ENCODE data around the gene TCF15. TPM values are rescaled to one million over a fixed set of nuclear protein-coding genes. Genes with fewer than 3 reads are reported as not detected.

The TCF15 gene
- total RNA-seq, 1 donor from 2014 or later: not detected

DNA sequence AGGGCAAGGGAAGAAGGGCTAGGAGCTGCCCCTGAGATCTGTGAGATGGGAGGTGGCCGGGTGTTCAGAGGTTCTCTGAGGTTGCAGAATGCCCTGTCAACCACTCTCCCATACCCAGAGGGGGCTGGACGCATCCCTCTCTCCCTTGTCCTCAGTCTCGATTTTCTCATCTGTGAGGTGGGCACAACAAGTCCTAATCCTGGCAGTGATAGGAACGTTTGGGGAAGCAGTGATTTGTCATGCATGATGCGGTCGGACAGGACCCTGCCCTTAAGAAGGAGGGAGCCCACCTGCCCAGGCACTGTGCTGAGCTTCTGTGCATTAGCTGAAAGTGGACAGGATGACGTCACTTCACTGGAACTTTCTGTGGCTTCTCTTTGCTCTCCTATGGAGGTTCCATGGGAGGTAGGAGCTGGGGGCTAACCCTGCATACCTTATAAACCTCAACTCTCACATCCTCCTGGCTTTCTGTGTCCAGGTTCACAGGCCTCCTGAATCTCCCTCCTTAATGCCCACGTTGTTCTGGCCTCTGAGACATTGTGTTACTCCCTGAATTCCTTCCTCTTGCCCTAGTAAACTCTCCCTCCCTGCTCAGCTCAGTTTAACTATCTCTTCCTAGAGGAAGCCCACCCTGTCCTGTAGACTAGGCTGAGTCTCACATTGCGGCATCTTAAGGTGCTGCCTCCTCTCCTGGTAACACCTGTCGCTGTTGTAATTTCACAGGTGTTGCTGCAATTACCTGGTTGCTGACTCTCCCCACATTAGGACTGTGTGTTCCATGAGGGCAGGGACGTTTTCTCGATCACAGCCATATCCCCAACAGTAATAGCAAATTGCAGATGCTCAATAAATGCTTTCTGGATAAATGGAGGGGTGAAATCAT is 36.5 kb downstream of the TCF15 start:
- H3K27me3 ChIP-seq (ENCODE audit: insufficient read depth, low read length): peaks cover 11% of the 10 kb centered on the region
- no peak for FAIRE-seq
- TF ChIP-seq EZH2 (IDR thresholded peaks at IDR 0.05; ENCODE audit: insufficient read depth, low read length): no peak
- no peak for TF ChIP-seq CTCF (IDR thresholded peaks at IDR 0.05; ENCODE audit: insufficient read depth, low read depth, low read length)
- H3K4me3 Mint-ChIP-seq (ENCODE audit: unreplicated experiment): no peak overlapping the region
- no peaks in the 10 kb centered on the region for H3K4me1 ChIP-seq (ENCODE audit: insufficient read depth, low read length)
- no peaks in the 10 kb centered on the region for H3K36me3 ChIP-seq (ENCODE audit: insufficient read depth, low read length)
- DNase-seq (ENCODE audit: low read depth): no peak
- no peaks in the 10 kb centered on the region for H3K79me2 ChIP-seq (ENCODE audit: insufficient read depth, low read length)
- H3K4me2 ChIP-seq (ENCODE audit: low read length): no peak overlapping the region
- no peaks in the 10 kb centered on the region for H3K9me3 Mint-ChIP-seq (ENCODE audit: unreplicated experiment)
- no peaks in the 10 kb centered on the region for H3K36me3 Mint-ChIP-seq (ENCODE audit: low read depth, unreplicated experiment)
- H4K20me1 ChIP-seq (ENCODE audit: insufficient read depth, low read length): no peaks in the 10 kb centered on the region
- H3K27ac Mint-ChIP-seq (ENCODE audit: unreplicated experiment): peak overlapping the region; percentile 20
- H3K27me3 Mint-ChIP-seq (ENCODE audit: low read depth, unreplicated experiment): peaks cover 26% of the 10 kb centered on the region
- H3K9ac ChIP-seq (ENCODE audit: low read length): no peak overlapping the region
- peaks cover 23% of the 10 kb centered on the region for H3K4me1 Mint-ChIP-seq (ENCODE audit: low read depth, unreplicated experiment)
- H2AFZ ChIP-seq (ENCODE audit: low read depth, low read length): no peak overlapping the region
- no peaks in the 10 kb centered on the region for H3K9me3 ChIP-seq (ENCODE audit: insufficient read depth, low read depth, low read length)
- H3K4me3 ChIP-seq (ENCODE audit: insufficient read depth, low read depth, low read length): no peak overlapping the region
- no peak overlapping the region for H3K27ac ChIP-seq (ENCODE audit: low read depth, low read length)

- H4K20me1 ChIP-seq (ENCODE audit: insufficient read depth, low read length): no peaks in the 10 kb centered on the region
- FAIRE-seq: no peak
- H3K36me3 Mint-ChIP-seq (ENCODE audit: low read depth, unreplicated experiment): no peaks in the 10 kb centered on the region
- no peaks in the 10 kb centered on the region for H3K9me3 Mint-ChIP-seq (ENCODE audit: unreplicated experiment)
- no peak for TF ChIP-seq CTCF (IDR thresholded peaks at IDR 0.05; ENCODE audit: insufficient read depth, low read depth, low read length)
- TF ChIP-seq EZH2 (IDR thresholded peaks at IDR 0.05; ENCODE audit: insufficient read depth, low read length): no peak
- H3K4me1 ChIP-seq (ENCODE audit: insufficient read depth, low read length): no peaks in the 10 kb centered on the region
- no peaks in the 10 kb centered on the region for H3K79me2 ChIP-seq (ENCODE audit: insufficient read depth, low read length)
- H3K9me3 ChIP-seq (ENCODE audit: insufficient read depth, low read depth, low read length): no peaks in the 10 kb centered on the region
- H3K27me3 ChIP-seq (ENCODE audit: insufficient read depth, low read length): peaks cover 11% of the 10 kb centered on the region
- H3K36me3 ChIP-seq (ENCODE audit: insufficient read depth, low read length): no peaks in the 10 kb centered on the region
- H3K27ac Mint-ChIP-seq (ENCODE audit: unreplicated experiment): no peak overlapping the region
- DNase-seq (ENCODE audit: low read depth): no peak
- H2AFZ ChIP-seq (ENCODE audit: low read depth, low read length): no peak overlapping the region
- H3K4me2 ChIP-seq (ENCODE audit: low read length): no peak overlapping the region
- H3K27ac ChIP-seq (ENCODE audit: low read depth, low read length): no peak overlapping the region
- H3K27me3 Mint-ChIP-seq (ENCODE audit: low read depth, unreplicated experiment): peaks cover 26% of the 10 kb centered on the region
- H3K4me1 Mint-ChIP-seq (ENCODE audit: low read depth, unreplicated experiment): peaks cover 23% of the 10 kb centered on the region
- no peak overlapping the region for H3K4me3 ChIP-seq (ENCODE audit: insufficient read depth, low read depth, low read length)
- no peak overlapping the region for H3K9ac ChIP-seq (ENCODE audit: low read length)
- no peak overlapping the region for H3K4me3 Mint-ChIP-seq (ENCODE audit: unreplicated experiment)
These were observed 37.4 kb downstream of the TCF15 start for GRCh38 chr20:572727-573126.

Measured in astrocyte (in vitro differentiated cells and primary cell).